Measurements from ENCODE around the gene ARID3A. TPM values are rescaled to one million over a fixed set of nuclear protein-coding genes. Genes with fewer than 3 reads are reported as not detected.

The ARID3A gene
- total and polyA plus RNA-seq, 2 of the 8 experiments (the other 6 are each of a cell fraction or from before 2014, with no cell fraction given), result 40.5 to 77.4 TPM

- TF ChIP-seq RAD21 (IDR thresholded peaks at IDR 0.05 in 1 of 2, conservative IDR thresholded peaks at IDR 0.05 in 1 of 2; ENCODE audit: low read depth in 2 of 2, low read length in 2 of 2) (no peak), CHD7 (IDR thresholded peaks at IDR 0.05; ENCODE audit: insufficient replicate concordance, low read length) (no peak), POLR2AphosphoS5 (IDR thresholded peaks at IDR 0.05; ENCODE audit: low read depth, low read length) (no peak), CTBP2 (IDR thresholded peaks at IDR 0.05; ENCODE audit: borderline replicate concordance, insufficient read depth, insufficient read length, low read length) (no peak), ASH2L (IDR thresholded peaks at IDR 0.05; ENCODE audit: low read length) (no peak), SUZ12 (IDR thresholded peaks at IDR 0.05; ENCODE audit: low read length) (no peak), CHD2 (IDR thresholded peaks at IDR 0.05; ENCODE audit: low read length) (no peak)
Observed at GRCh38 chr19:936175-936546, 10.3 kb downstream of the ARID3A start (continued).
